Uterine smooth muscle cell (primary cell): ENCODE measurements around the gene SDR39U1. TPM values are rescaled to one million over a fixed set of nuclear protein-coding genes. Genes with fewer than 3 reads are reported as not detected.

Experiments used
- total RNA-seq: library from RNA; depleted of rRNA; stranded (reverse); fragments of >200 nt; gene quantifications from 2 replicates; pipeline ENCODE4 v1.2.3, GENCODE V29; 2014

The SDR39U1 gene
- total RNA-seq = 11.6 and 12.9 TPM in 2 replicates

GRCh38 chr14:24442240-24443052 lies at the start of gene SDR39U1:
Gene SDR39U1 (minus strand): TSS chr14:24442776. CDS start chr14:24442769, 7 bp downstream.

DNA sequence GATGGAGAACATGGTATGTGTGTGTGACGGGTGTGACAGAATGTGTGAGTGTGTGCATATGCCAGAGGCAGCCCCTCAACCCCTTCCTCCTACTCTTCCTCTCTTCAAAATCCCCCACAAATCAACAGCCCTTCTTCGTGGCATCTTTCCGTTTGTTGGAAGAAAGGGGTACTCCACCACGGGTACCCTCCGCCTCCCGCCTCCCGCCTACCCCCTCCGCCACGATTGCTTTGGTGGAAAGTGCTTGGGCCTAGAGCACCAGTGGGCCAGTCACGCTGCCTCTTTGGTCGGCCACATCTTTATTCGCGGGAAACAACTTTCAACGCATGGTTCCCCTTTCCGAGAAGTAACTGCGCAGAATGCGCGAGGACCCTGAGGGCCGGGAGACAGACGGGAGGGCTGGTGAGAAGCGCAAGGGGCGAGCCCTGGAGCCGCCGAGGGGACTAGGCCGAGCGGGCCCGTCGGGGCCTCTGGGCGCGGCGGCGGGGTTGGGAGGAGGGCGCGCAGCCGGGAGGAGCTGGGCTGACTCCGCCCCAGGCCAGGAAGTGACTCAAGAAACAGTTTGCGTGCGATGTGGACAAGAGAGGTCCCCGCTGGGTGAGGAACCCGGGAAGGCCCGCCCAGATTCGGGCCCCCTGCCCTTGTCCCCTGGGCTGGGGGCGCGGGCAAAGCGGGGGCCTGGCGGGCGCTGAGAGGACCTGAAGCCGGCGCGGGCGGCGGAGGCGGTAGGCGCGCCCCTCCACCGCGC lies 13.0 kb downstream of the SDR39U1 start, which contains the start of the genes CBLN3 and KHNYN:
Gene CBLN3 (minus strand): TSS at position 274 of the 748 bp plus-strand sequence. CDS start 614 bp downstream, outside the sequence.
Gene KHNYN (plus strand): TSS at position 560 of the 748 bp plus-strand sequence. CDS start 777 bp downstream, outside the sequence.

GRCh38 chr14:24398653-24399446 lies 43.7 kb downstream of the SDR39U1 start, which contains the start of gene NYNRIN:
Gene NYNRIN (plus strand): TSS chr14:24399003. CDS start chr14:24399247, 244 bp downstream.

Other genes starting within 250 kb of the SDR39U1 start
- 74.9 and 79.5 TPM in 2 replicates for gene TM9SF1, start 247.3 kb downstream of the SDR39U1 start, total RNA-seq
- gene TSSK4, start 237.1 kb downstream of the SDR39U1 start, total RNA-seq = 0.11 TPM in 1 of 2 replicates, not detected in the other
- gene CHMP4A, start 229.3 kb downstream of the SDR39U1 start, total RNA-seq = 32.7 and 38.6 TPM in 2 replicates
- gene MDP1, start 226.7 kb downstream of the SDR39U1 start, total RNA-seq = 18.9 and 23.2 TPM in 2 replicates
- 163 and 222 TPM in 2 replicates for gene NEDD8, start 210.4 kb downstream of the SDR39U1 start, total RNA-seq
- gene GMPR2, start 209.8 kb downstream of the SDR39U1 start, total RNA-seq = 57.1 and 69.0 TPM in 2 replicates
- gene TINF2, start 200.2 kb downstream of the SDR39U1 start, total RNA-seq = 59.9 and 69.5 TPM in 2 replicates
- 0.25 and 0.55 TPM in 2 replicates for gene TGM1, start 179.6 kb downstream of the SDR39U1 start, total RNA-seq
- 17.9 and 28.6 TPM in 2 replicates for gene RABGGTA, start 171.2 kb downstream of the SDR39U1 start, total RNA-seq
- 13.3 and 19.2 TPM in 2 replicates for gene DHRS1, start 143.0 kb downstream of the SDR39U1 start, total RNA-seq
- gene NOP9, start 142.9 kb downstream of the SDR39U1 start, total RNA-seq = 22.6 and 29.0 TPM in 2 replicates
- 1.6 and 2.9 TPM in 2 replicates for gene CIDEB, start 134.8 kb downstream of the SDR39U1 start, total RNA-seq
- 3.7 and 3.8 TPM in 2 replicates for gene LTB4R2, start 132.6 kb downstream of the SDR39U1 start, total RNA-seq
- gene LTB4R, start 131.3 kb downstream of the SDR39U1 start, total RNA-seq = 1.2 and 1.5 TPM in 2 replicates
- 5.1 and 8.1 TPM in 2 replicates for gene ADCY4, start 107.7 kb downstream of the SDR39U1 start, total RNA-seq
- 0.50 and 1.00 TPM in 2 replicates for gene RIPK3, start 102.8 kb downstream of the SDR39U1 start, total RNA-seq
- gene NFATC4, start 74.6 kb downstream of the SDR39U1 start, total RNA-seq = 62.5 and 76.2 TPM in 2 replicates
- 9.1 and 13.2 TPM in 2 replicates for gene NYNRIN, start 43.8 kb downstream of the SDR39U1 start, total RNA-seq
- 1.5 and 5.5 TPM in 2 replicates for gene CBLN3, start 13.1 kb downstream of the SDR39U1 start, total RNA-seq
- 60.5 and 61.6 TPM in 2 replicates for gene KHNYN, start 12.8 kb downstream of the SDR39U1 start, total RNA-seq
- not detected in 2 replicates for gene CMA1, start 65.5 kb upstream of the SDR39U1 start, total RNA-seq
- gene CTSG, start 133.5 kb upstream of the SDR39U1 start, total RNA-seq = not detected in 2 replicates
- not detected in 2 replicates for gene GZMH, start 166.9 kb upstream of the SDR39U1 start, total RNA-seq
- gene GZMB, start 191.4 kb upstream of the SDR39U1 start, total RNA-seq = not detected in 2 replicates